NCI-H460 (cell line): ENCODE data around the gene COPS6. TPM values are rescaled to one million over a fixed set of nuclear protein-coding genes. Genes with fewer than 3 reads are reported as not detected.

Experiments used
- DNase-seq: peaks from one replicate; pipeline ENCODE4 v3.0.0-alpha.2; 2016; ENCODE audit warnings: low read depth; ENCODE audit errors: extremely low read depth
- polyA plus RNA-seq: library from polyadenylated mRNA; depleted of rRNA; stranded (reverse); fragments of >200 nt; gene quantifications from 2 replicates; pipeline ENCODE4 v1.2.3, GENCODE V29; 2014; cell fraction: nucleus; rRNA removed
- total RNA-seq: library from RNA; depleted of rRNA; stranded (reverse); fragments of >200 nt; shearing (Covaris generic); gene quantifications from 2 replicates; pipeline ENCODE4 v1.2.3, GENCODE V29; 2014; rRNA removed

COPS6 gene
- total RNA-seq = 59.3 and 73.8 TPM in 2 replicates
- 53.3 and 85.2 TPM in 2 replicates for polyA plus RNA-seq

DNA sequence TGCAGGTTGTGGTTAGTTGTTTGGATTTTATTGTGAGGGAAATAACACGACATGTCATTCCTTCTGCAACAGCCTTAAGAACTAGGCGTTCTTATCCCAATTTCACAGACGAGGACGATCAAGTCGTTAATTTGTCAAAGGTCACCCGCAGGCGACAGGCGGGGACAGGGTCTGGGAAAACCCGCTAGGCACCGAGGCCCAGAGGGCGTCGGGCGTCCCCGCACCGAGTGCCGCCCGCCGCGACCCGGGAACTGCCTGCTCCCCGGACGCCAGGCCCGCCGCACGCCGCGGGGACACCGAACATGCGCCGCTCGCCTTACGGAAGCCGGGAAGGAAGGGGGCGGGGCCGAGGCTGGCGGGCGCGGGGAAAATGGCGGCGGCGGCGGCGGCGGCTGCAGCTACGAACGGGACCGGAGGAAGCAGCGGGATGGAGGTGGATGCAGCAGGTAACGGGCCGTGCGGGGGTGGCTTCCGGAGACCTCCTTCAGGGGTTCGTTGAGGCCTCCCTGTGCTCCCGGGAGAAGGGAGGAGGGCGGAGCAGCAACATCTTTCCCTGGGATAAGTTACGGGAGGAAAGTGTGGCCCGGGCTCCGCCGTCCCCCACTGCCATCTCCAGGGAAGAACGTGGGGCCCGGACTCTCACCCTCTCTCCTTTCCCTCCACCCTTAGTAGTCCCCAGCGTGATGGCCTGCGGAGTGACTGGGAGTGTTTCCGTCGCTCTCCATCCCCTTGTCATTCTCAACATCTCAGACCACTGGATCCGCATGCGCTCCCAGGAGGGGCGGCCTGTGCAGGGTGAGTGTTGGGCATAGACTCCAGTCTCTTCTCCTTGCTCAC is at the start of gene COPS6:
TSS of gene COPS6 (plus strand) at position 349 of the 837 bp plus-strand sequence. CDS start at position 371, 22 bp downstream.
- DNase-seq = peak; percentile 66

DNA sequence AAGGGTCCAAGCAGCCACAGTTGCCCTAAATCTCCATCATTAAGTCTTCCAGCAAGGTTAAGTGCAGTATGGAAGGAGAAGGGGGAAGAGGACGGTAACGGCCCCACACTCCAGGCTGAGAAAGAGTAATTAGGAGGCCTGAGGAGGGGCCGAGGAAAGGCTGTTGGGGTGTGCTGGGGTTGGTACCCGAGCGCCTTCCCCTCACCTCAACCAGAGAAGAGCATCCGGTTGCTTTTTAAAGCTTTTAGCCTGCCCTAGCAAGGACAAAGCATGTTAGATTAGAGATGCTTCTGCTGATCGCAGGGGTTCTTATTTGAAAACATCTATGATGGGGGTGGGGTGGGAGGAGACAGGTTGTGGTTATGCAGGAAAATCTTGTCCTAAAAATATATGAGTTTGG is 48.2 kb upstream of the COPS6 start:
- DNase-seq = no peak

DNA sequence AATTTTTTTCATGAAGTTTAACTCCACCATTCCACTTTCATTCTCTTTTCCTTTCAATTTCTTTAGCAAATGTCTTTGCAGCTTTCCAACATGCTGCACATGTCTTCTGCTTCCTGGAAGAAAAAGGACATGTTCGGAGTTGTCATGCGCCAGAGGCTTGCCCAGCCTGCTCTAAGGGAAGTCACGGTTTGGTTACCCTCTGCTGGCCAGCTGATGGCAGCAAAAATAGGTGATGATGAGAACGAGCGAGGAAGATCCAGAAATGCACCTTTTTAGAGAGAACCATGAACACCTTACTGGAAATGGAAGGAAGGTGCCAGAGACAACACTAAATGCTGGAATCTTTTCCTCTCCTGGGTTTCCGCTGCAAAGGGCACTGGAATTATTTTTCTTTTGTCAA is 44.1 kb upstream of the COPS6 start:
- peak; percentile 24 for DNase-seq

DNA sequence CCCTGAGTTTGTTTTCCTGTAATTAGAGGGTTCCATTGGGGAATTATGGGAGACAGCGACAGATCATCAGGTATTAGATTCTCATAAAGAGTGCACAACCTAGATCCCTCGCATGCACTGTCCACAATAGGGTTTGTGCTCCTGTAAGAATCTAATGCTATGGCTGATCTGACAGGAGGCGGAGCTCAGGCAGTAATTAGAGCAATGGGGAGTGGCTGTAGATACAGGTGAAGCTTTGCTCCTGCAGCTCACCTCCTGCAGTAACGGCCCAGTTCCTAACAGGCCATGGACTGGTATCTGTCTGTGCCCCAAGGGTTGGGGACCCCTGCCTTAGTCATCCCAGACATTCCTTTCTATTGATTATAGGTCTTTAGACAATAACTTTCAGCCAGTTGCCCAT is 40.1 kb upstream of the COPS6 start:
- no peak for DNase-seq

DNA sequence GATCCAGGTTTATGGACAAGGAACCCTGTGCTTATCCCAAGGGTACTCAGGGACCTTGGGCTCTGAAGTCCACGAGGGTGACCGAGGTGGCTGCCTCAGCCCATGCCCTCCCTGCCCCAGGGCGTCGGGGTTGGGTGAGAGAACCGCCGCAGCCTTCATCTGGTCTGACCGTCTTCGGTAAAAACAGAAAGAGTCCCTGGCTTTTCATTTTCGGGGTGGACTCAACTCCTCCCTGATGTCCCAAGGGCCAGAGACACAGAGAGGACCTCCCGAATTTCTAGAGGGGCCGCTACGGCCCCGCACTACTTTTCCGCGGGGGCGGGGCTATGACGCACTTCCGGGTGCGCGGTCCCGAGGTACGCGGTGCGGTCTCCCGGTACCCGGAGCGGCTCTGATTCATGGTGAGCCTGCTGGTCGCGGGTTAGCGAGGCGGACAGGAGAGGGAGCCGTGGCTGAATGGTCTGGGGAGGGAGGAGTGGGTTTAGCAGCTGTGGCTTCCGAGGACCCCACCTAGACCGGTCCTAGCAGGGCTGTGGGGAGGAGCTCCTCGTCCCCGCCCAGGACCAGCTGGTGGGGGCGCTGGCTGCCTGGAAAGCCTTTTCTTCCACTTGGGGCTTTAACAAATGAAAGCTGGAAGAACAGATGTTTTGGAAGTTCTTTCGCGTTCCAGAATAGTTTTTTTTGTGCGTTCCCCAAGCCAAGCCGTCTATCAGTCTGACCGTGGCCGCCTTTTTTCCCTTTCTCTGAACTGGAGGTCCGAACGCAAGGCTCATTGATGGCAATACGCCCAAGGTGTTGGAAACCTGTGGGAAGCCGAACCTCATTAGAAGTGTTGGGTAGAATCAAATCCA is 39.1 kb upstream of the COPS6 start, which contains the start of gene ZSCAN21:
TSS of gene ZSCAN21 (plus strand) at position 334 of the 851 bp plus-strand sequence. CDS start 7,233 bp downstream, outside the sequence.
- peak; percentile 63 for DNase-seq

DNA sequence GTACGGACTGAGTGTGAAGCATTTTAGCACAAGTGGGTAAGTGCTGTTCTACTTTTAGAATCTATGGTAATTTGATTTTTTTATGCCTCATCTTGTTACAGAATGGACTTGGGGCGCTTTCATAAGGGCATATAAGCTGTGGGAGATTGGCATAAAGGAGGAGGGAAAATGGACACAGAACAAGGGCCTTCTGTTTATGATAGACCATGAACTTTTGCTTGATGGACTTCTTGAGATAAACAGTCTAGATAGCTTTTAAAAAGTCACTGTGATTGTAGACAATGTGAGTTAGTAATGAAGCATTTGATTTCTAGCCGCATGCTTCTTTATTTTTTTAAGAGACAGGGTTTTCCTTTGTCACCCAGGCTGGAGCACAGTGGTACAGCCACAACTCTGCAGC is 37.2 kb upstream of the COPS6 start:
- no peak for DNase-seq

DNA sequence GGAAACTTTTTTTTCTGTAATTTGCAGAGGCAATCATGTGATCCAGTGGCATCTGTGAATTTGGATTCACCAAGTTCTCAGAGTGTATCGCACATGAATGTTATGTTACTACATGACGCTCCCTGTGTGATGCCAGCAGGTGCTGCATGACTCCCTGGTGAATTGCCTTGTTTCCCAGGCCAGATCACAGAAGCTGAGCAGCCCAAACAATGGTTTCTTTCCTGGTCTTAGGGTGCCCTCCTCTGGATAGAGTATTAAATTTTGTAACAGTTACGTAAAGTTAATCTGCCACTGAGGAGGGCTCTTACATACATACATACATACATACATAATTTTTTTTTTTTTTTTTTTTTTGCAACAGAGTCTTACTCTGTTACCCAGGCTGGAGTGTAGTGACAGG is 35.6 kb upstream of the COPS6 start:
- DNase-seq = peak; percentile 78

DNA sequence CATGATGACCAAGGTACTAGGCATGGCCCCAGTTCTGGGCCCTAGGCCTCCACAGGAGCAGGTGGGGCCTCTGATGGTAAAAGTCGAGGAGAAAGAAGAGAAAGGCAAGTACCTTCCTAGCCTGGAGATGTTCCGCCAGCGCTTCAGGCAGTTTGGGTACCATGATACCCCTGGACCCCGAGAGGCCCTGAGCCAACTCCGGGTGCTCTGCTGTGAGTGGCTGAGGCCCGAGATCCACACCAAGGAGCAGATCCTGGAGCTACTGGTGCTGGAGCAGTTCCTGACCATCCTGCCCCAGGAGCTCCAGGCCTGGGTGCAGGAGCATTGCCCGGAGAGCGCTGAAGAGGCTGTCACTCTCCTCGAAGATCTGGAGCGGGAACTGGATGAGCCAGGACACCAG is 31.8 kb upstream of the COPS6 start:
- DNase-seq = no peak

DNA sequence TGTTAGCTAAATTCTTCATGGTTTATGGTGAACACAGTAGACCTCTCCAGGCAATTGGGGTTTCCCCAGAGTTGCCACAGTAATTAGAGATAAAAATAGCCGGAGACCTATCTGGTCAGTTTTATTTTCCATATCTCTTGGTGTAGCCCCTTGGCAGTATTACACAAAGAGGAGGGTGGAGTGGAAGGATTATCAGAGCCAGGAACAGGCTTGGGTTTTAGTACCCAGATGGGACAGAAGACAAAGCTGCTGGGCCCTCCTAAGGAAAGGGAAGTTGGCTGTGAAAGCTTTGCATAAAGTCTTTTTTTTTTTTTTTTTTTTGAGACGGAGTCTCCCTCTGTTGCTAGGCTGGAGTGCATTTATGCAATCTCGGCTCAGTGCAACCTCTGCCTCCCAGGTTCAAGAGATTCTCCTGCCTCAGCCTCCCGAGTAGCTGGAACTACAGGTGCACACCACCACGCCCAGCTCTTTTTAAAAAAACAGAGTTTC is 29.5 kb upstream of the COPS6 start:
- no peak for DNase-seq

DNA sequence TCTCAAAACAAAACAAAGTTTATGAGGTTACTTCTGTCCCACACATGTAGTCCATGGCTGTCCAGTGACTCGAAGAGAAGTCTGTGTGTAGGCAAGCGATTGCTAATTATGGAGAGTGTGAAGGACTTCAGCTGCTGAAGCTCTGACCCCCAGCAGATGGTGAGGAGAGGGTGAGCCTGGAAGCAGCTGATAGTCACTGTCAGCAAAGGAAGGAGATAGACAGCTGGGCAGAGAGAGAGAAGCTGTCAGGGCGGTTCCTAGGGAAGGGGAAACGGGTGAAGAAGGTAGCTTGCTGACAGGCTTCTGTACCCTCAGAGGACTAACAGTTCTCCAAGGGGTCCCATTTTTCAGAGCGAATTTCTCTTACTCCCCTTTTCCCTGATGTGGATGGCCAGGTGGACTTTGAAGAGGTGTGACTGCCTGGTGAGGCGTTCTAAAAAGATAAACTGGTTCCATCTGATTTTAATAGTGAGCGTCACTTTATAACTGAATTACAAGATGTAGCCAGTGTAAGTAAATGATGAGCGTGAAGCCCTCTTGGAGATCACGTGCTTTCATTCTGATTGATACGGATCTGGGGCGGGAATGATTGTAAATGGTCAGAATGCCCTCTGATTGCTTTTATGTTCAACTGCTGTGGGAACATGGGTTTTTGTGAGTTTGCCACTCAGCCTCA is 27.1 kb upstream of the COPS6 start:
- no peak for DNase-seq

DNA sequence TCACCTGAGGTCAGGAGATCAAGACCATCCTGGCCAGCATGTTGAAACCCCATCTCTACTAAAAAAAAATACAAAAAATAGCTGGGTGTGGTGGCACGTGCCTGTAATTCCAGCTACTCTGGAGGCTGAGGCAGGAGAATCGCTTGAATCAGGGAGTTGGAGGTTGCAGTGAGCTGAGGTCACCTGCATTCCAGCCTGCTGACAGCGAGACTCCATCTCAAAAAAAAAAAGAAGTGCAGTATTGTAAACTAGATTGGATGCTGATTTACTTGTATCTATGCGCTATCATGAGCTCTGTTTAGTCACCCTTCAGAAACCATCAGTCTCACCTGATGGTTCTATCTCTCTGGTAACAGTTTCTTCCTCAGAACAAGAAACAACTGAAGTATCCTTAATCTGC is 25.4 kb upstream of the COPS6 start:
- DNase-seq = no peak

DNA sequence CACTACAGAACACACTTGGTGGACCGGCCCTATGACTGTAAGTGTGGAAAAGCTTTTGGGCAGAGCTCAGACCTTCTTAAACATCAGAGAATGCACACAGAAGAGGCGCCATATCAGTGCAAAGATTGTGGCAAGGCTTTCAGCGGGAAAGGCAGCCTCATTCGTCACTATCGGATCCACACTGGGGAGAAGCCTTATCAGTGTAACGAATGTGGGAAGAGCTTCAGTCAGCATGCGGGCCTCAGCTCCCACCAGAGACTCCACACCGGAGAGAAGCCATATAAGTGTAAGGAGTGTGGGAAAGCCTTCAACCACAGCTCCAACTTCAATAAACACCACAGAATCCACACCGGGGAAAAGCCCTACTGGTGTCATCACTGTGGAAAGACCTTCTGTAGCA is 24.6 kb upstream of the COPS6 start:
- no peak for DNase-seq

DNA sequence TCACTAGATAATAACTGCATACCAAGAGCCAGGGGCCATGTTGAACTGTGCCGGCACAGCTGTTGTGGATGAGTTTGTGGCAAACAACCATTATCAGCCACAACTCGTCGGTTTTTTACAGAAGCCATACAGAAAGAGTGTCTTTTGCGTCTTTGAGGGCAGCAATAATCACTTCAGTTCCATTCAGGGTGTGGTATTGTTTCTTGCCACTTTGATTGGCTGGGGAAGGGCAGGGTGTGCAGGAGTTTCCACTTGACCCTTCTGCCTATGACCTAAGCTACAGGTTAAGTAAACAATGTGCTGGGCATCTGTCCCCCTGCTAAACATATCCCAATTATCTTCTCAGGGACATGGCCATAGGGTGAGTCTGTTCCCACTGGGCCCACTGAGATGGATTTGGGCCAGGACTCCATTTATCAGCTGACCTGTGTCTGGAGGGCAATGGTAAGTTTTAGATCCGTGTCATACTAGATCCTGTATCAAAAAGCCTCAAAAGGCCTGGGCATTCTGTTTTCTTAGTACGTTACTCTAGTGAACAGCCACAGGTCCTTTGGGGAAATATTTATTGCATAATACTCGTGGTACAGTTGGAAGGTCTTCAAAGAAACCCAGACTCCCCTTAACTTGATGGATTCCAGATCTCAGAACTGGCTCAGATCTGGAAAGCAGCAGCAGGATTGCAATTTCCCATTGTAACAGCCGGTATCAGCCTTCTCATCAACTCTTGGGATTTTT is 23.1 kb upstream of the COPS6 start:
- no peak for DNase-seq

DNA sequence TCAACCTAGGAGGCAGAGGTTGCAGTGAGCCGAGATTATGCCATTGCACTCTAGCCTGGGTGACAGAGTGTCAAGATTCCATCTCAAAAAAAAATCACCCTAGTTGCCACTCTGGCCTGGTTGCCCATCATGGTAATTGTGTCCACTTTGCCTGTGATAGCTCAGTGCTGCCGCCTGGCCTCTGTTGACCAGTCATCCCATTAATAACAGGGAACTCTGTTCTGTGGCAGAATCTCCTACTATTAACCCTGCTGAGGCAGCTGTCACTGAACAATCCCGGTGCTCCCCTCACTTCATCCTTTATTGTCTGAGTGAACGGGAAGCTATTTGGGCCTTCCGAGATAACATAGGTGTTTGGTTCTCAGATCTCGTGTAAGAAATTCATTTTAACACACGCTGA is 21.8 kb upstream of the COPS6 start:
- DNase-seq = no peak

DNA sequence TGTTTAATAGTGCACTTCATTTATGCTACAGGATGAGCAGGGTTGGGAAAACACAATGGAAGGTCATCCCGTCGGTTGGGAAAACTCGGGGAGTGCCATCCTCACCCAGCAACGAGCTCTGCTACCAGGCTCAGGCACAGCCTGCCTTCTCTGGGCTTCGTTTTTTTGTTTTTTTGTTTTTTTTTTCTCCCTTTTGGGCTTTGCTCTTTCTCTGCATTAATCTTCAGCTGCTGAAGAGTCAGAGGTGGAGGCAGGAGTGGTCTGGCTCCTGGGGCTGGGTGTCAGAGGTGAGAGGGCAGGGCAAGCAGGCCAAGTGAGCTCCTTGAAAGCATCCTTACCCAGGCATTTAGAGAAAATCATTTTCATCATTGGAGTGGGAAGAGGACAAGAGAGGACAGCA is 18.8 kb upstream of the COPS6 start:
- no peak for DNase-seq

DNA sequence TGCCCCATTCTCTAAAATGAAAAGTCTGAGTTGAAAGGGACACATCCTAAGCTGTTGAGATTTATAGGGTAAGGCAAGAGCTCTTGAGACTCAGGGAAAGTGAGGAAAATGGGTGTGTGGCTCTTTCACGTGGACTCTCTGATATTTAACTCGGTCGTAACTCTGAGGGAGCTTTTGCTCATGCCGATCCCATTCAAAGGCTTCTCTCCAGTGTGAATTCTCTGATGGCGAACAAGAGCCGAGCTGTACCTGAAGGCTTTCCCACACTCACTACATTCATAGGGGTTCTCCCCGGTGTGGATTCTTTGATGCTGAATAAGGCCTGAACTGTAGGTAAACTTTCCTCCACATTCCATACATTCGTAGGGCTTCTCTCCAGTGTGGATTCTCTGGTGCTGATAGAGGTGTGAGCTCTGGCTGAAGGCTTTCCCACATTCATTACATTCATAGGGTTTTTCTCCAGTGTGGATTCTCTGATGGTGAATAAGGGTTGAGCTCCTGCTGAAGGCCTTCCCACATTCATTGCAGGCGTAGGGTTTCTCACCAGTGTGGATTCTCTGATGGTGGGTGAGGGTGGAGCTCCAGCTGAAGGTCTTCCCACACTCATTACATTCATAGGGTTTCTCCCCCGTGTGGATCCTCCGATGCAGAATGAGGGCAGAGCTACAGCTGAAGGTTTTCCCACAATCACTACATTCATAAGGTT is 17.6 kb upstream of the COPS6 start:
- DNase-seq = no peak

DNA sequence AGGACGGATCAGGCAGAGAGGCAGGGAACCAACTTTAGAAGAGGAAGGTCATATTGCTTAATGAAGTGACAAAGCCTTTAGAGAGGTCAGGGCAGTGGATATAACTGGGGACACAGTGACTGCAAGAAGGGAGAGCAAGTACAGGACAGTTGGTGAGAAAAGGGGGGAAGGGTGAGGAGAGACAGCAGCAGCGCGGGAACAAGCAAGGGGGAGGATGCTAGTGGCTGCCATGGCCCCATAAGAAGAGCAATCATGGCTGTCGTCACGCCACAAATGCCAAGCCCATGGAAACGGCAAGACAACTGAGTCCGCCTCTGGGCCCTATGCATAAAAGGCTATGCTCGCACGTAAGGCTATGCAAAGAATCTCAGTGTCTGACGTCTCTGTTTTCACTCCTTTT is 16.3 kb upstream of the COPS6 start:
- DNase-seq = no peak

DNA sequence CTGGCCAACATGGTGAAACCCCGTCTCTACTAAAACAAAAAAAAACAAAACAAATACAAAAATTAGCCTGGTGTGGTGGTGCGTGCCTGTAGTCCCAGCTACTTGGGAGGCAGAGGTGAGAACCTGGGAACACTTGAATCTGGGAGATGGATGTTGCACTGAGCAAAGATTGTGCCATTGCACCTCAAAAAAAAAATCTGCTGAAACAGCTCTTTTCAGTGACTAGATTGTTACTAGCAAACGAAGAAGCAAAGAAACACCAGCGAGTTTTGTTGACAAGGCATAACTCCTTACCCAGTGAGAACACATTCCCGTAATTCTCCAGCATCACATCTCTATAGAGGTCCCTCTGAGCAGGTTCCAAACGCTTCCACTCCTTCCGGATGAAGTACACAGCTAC is 13.9 kb upstream of the COPS6 start:
- DNase-seq = no peak

DNA sequence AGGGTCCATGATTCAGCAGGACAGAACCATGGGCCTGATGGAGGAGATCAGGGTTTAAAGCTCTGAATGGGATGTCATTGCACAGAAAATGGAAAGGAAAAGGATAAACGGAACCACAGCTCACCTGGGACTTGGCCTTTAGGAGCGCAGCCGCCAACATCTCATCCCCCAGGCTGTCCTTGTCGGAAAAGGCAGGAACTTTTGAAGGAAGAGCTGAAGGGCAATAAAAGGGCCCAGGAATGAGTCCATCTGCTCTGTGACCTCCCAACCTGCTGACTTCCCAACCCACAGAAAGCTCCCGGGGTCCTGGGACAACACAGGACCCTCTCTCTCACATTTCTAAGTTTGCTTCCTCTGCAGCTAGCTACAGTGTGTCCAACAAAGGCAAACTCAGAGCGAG is 13.4 kb upstream of the COPS6 start:
- DNase-seq = no peak

DNA sequence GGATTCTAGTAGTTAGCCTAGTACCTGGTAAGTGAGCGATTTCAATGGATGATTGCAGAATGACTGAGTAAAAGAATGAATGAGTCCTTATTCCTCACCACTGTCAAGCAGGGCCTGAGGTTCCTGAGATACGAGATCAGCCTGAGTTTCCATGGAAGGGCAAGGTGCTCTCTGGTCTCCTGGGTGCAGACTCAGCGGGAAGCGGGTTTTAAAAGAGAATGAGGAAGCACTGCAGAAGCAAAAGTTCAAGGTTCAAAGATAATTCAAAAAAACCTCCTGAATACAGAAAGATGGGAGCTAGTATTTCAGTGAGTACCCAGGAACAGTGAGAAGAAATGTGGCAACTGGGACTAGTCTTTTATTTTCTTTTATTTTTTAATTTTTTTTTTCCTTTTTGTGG is 11.6 kb upstream of the COPS6 start:
- no peak for DNase-seq
